NCI-H1417 treated with DMSO at 0.1 percent for 48 hours (cell line): Measurements from ENCODE around the gene SEL1L.
"Not testable (repeated sequence)": the region's sequence is repeated elsewhere in the genome, so short reads cannot be mapped to it uniquely, and the experiment has no call there.

Experiments used
- DNase-seq: peaks from one replicate; lab custom pipeline; 2025; lab: John Stamatoyannopoulos, UW

SEL1L gene

DNA sequence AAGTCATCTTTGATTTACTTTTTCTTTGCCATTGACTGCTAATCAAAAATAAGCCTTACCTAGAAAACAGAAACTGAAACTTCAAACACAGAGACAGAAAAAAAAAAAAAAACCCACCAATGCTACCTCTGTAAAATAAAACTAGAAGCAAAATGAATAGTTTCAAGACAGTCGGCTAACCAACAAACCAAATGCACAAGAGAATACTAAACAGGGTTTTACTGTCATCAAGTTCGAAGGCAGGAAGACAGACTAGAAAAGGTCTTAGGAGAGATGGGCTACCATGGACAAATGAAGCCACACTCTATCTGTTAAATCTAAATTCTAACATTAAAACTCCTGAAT is 59.5 kb downstream of the SEL1L start:
- no peak for DNase-seq

DNA sequence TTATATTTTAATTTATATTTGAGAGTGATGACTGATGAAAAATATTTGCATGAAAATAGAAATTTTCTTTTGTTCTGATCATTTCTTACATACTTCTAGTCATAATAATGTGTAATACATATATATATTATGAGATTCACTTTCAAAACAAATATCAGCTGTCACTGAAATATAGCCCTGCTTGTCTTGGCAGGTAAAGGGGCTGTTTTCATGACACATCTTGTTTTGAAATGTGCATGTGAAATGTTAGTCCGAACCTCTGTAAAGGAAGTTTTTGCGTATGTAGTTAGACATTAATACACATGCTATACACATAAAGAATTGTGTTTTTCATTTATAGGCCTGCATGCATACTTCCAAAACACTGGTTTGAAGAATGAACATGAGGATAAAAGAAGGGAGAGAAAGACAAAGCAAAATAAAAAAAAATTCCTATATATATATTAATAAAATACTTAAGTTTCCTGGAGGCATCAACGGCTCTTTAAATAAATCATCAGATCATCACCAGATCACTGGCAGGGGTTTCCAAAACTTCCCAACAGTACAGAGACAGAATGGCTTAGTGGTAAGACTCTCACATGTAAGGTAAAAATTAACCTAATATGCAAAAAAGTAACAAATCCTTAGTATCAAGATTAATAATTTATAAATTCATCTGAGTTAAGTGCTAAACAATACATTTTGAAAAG is 60.1 kb downstream of the SEL1L start:
- no peak for DNase-seq

DNA sequence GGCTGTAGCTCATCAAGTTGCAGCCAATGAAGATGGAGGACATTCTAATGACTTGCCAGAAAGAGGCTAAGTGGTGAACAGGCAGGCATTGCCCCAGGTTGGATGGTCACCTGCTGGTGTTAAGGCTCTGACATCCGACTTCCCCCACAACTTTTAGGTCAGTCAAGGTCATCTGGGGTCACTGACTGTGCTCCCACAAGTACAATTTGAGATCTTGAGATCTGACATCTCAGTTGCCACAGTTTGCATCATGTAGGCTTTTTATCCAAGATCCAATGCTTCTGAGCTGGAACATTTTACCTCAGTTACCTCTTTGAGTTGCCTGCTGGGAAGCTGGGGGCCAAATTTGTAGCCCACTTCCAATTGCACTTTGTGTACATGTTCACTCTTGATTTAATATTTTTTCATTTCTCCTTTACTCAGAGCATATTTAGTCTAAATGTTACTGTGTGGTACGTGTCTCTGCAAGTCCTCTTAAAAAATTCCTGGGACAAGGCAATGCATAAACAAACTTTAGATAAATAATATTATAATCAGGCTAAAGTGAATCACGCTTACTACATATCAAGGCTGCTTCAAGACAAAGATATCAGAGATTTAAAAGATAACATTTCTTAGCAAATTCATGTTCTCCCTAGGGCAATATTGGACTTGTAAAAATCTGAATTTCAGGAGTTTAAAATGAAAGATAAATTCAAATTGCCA is 61.4 kb downstream of the SEL1L start:
- no peak for DNase-seq

DNA sequence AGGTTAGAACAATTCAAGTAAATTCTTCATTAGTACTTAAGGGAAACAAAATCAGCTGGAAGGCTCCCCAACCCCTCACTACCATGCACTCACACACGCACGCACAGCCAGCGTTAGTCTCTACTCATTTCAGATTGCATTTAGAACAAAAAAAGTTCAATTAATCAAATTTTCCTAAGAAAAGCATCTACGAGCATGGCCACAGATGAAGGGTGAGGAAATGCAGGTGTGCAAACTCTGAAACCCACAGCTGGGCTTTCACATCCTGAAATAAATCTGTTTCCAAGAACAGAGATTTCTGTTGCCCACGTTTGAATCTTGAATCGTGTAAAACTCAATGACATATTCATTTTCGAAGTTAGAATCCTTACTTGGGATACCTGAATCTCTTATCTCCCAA is 62.6 kb downstream of the SEL1L start:
- no peak for DNase-seq

- DNase-seq: not testable (repeated sequence)
These were observed 63.2 kb downstream of the SEL1L start for GRCh38 chr14:81470557-81470826.

- no peak for DNase-seq
These were observed 66.8 kb downstream of the SEL1L start for GRCh38 chr14:81466854-81467253.

- no peak for DNase-seq
These were observed 68.0 kb downstream of the SEL1L start for GRCh38 chr14:81465507-81466228.

DNA sequence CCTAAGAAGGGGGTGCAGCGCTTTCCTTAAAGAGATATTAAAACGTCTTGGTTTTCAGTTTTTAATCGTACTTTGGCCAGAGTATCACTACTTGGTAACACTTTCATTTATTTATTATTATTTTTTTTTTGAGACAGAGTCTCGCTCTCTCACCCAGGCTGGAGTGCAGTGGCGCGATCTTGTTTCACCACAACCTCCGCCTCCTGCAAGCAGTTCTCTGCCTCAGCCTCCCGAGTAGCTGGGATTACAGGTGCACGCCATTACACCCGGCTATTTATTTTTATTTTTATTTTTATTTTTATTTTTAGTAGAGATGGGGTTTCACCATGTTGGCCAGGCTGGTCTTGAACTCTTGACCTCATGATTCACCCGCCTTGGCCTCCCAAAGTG is 68.7 kb downstream of the SEL1L start:
- not testable (repeated sequence) for DNase-seq

DNA sequence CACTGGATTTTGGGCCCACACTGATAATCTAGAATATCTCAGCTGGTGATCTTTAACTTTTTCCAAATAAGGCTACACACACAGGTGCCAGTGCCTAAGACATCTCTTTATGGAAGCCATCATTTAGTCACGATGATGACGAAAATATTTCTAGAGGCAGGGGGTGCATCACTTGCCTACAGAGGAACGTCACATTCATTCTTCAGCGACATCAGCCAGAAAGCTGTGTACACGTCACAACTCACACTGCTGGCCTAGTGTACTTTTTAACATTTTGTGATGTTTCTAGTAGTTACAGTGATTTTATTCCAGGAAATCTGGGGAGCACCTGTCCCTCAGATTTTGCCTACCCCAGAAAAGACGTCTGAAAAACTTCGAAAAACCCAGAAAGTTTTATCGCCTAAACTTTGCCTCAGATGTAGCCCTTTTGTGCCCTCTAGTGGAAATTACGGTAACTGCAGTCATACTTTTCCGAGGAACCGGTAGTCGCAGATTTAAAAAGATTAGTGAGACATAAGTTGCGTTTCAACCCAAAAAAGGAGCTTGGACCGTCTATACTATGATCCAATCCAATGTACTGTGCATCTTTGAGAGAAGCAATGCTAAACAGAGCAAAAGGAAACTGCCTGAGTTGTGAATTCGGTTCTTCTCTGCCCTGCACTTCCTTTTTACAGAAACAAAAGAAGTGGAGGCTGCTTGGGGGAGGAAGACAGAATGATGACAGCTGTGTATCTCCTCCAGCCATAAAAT is 69.2 kb downstream of the SEL1L start:
- no peak for DNase-seq

DNA sequence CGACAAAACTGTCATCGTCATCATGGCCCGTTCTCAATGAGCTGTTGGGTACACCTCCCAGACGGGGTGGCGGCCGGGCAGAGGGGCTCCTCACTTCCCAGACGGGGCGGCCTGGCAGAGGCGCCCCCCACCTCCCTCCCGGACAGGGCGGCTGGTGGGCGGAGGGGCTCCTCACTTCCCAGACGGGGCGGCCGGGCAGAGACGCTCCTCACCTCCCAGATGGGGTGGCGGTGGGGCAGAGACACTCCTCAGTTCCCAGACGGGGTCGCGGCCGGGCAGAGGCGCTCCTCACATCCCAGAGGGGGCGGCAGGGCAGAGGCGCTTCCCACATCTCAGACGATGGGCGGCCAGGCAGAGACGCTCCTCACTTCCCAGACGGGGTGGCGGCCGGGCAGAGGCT is 71.3 kb downstream of the SEL1L start:
- DNase-seq: not testable (repeated sequence)

GRCh38 chr14:81459912-81460311 is 73.7 kb downstream of the SEL1L start:
- DNase-seq: no peak

DNA sequence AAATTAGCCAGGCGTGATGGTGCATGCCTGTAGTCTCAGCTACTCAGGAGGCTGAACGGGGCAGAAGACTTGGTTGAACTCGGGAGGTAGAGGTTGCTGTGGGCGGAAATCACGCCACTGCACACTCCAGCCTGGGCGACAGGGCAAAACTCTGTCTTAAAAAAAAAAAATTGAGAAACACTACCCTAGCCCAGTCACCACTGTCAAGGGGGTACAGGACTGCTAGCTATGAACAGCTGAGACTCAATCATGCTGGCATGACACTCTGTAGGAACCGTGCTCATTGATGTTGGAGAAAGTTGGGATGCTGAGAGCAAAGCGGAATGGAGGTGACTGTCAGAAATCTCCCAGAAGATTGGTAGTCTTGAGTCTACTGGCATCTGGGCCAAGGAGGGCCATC is 75.3 kb downstream of the SEL1L start:
- no peak for DNase-seq

GRCh38 chr14:81455390-81455789 is 78.3 kb downstream of the SEL1L start:
- DNase-seq: no peak

- no peak for DNase-seq
These were observed 79.0 kb downstream of the SEL1L start for GRCh38 chr14:81454572-81455218.

DNA sequence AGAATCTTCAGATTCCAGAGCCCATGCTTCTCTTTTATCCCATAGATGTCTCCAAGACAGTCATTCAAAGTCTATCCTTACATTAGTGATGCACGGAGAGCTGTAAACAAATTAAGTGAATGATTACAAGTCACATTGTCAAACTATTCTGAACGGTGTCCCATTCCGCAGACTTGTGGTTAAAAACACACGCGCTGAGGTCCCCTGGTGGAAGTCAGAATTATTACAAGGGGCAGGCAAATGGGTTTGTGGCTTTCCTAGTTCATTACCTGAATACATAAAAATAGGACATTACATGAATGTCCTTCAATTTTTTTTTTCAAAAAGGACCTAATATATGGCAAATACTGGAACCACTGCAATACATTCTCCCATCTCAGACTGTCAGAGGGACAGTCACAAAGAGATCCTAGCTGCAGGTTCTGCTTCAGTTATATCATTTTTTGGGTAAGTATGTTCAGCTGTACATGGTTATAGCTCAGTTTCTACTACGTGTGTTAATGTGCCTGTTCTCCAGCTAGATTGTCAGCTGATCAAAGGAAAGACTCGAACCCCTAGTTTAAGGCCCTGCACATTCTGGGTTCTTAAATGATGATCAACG is 80.4 kb downstream of the SEL1L start:
- DNase-seq: no peak

GRCh38 chr14:81452341-81453133 is 81.1 kb downstream of the SEL1L start:
- DNase-seq: no peak

- no peak for DNase-seq
These were observed 82.7 kb downstream of the SEL1L start for GRCh38 chr14:81450976-81451375.

DNA sequence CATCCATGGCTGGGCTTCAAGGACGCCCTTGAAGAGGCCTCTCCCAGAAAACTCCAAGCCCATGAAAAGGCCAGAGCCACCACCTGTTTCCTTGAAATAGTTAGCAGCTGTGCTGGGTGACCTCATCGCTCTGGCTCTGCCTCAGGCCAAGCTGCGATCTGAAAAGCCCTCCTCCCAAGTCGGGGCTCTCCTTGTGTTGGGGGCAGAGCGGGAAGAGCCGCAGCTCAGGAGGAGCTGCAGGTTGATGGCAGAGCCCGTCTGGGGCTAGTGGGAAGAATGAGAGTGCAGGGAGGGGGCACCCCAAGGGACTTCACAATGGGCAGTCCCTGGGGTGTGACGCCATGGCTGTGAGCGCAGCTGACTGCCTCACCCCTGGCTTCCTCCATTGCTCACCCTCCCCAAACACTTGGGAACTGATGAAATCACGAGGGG is 83.5 kb downstream of the SEL1L start:
- DNase-seq: peak; percentile 28

- DNase-seq: no peak
These were observed 84.1 kb downstream of the SEL1L start for GRCh38 chr14:81449576-81449975.

- no peak for DNase-seq
These were observed 84.5 kb downstream of the SEL1L start for GRCh38 chr14:81449114-81449513.
